ENCODE results near the gene ARMH3.

ARMH3 gene

GRCh38 chr10:102055647-102056419, at the start of gene ARMH3:
Gene ARMH3 (minus strand): TSS chr10:102056173. CDS start chr10:102040114, 16,059 bp downstream.
- H3K27ac ChIP-seq = peak within 1 kb of the TSS; percentile 80 to 96 (median 89)
- no peaks in the 10 kb centered on the region for H3K27me3 ChIP-seq

GRCh38 chr10:102102421-102102820, 46.4 kb upstream of the ARMH3 start:
- H3K27ac ChIP-seq = no peak overlapping the region
- no peak overlapping the region for H3K4me3 ChIP-seq
- H3K9me3 ChIP-seq (replicated peaks in 1 of 11) = no peaks in the 10 kb centered on the region

More at GRCh38 chr10:102055647-102056419, at the start of gene ARMH3:
- H3K4me1 ChIP-seq = peaks cover 22 to 47% (median 36%) of the 10 kb centered on the region in 10 experiments
- peak within 1 kb of the TSS; percentile 70 to 97 (median 88) for H3K4me3 ChIP-seq
- H3K36me3 ChIP-seq = peaks cover 0 to 21% (median 0%) of the 10 kb centered on the region in 11 experiments; a peak in 7 of 22 replicates
- no peaks in the 10 kb centered on the region for H3K9me3 ChIP-seq (replicated peaks in 1 of 11)
- no peak for TF ChIP-seq Cebpa-rat (IDR thresholded peaks at IDR 0.05)
- peak within 1 kb of the TSS; percentile 78 to 91 (median 87) for H3K4me2 ChIP-seq
- peak within 1 kb of the TSS; percentile 81 to 96 (median 91) for H3K9ac ChIP-seq
- H4K20me1 ChIP-seq = peaks cover 28 to 43% (median 35%) of the 10 kb centered on the region in 11 experiments

GRCh38 chr10:102101152-102101551, 45.2 kb upstream of the ARMH3 start:
- Histone ChIP-seq H3K4me3 (no peak overlapping the region), H3K4me2 (no peak overlapping the region), H3K9ac (no peak overlapping the region), H3K27me3 (no peaks in the 10 kb centered on the region), H3K36me3 (peaks cover 0 to 46% (median 22%) of the 10 kb centered on the region in 11 experiments; a peak in 17 of 22 replicates), H3K9me3 (replicated peaks in 1 of 11) (no peaks in the 10 kb centered on the region), H4K20me1 (peaks cover 0 to 22% (median 4%) of the 10 kb centered on the region in 11 experiments; a peak in 9 of 22 replicates), H3K4me1 (peaks cover 18 to 24% (median 20%) of the 10 kb centered on the region in 10 experiments; a peak in 19 of 20 replicates), H3K27ac (no peak overlapping the region)
- TF ChIP-seq Cebpa-rat (IDR thresholded peaks at IDR 0.05) = no peak

More at GRCh38 chr10:102102421-102102820, 46.4 kb upstream of the ARMH3 start:
- peaks cover 8 to 35% (median 16%) of the 10 kb centered on the region in 11 experiments; a peak in 18 of 22 replicates for H4K20me1 ChIP-seq
- peaks cover 11 to 58% (median 34%) of the 10 kb centered on the region in 11 experiments for H3K36me3 ChIP-seq
- no peak for TF ChIP-seq Cebpa-rat (IDR thresholded peaks at IDR 0.05)
- no peak overlapping the region for H3K9ac ChIP-seq
- no peaks in the 10 kb centered on the region for H3K27me3 ChIP-seq
- peaks cover 28 to 36% (median 32%) of the 10 kb centered on the region in 10 experiments for H3K4me1 ChIP-seq
- no peak overlapping the region for H3K4me2 ChIP-seq

- H3K4me3 ChIP-seq = no peak overlapping the region
- no peak overlapping the region for H3K4me2 ChIP-seq
- H3K4me1 ChIP-seq = no peaks in the 10 kb centered on the region
- no peaks in the 10 kb centered on the region for H3K27me3 ChIP-seq
- no peak for TF ChIP-seq Cebpa-rat (IDR thresholded peaks at IDR 0.05)
- no peaks in the 10 kb centered on the region for H3K9me3 ChIP-seq (replicated peaks in 1 of 11)
- H4K20me1 ChIP-seq = no peaks in the 10 kb centered on the region
- H3K9ac ChIP-seq = no peak overlapping the region
- H3K36me3 ChIP-seq = peaks cover 0 to 10% (median 0%) of the 10 kb centered on the region in 11 experiments; a peak in 7 of 22 replicates
- H3K27ac ChIP-seq = no peak overlapping the region
Observed at GRCh38 chr10:102096449-102096848, 40.5 kb upstream of the ARMH3 start.

GRCh38 chr10:102090772-102091171, 34.8 kb upstream of the ARMH3 start:
- no peaks in the 10 kb centered on the region for H3K36me3 ChIP-seq
- H3K9me3 ChIP-seq (replicated peaks in 1 of 11) = no peaks in the 10 kb centered on the region
- H3K4me1 ChIP-seq = peaks cover 0 to under 1% (median 0%) of the 10 kb centered on the region in 10 experiments; a peak in 2 of 20 replicates
- TF ChIP-seq Cebpa-rat (IDR thresholded peaks at IDR 0.05) = no peak
- H3K4me3 ChIP-seq = no peak overlapping the region
- H3K27ac ChIP-seq = no peak overlapping the region
- H3K9ac ChIP-seq = no peak overlapping the region
- H4K20me1 ChIP-seq = no peaks in the 10 kb centered on the region
- no peaks in the 10 kb centered on the region for H3K27me3 ChIP-seq
- H3K4me2 ChIP-seq = no peak overlapping the region

GRCh38 chr10:102086196-102086595, 30.2 kb upstream of the ARMH3 start:
- Histone ChIP-seq H3K4me3 (no peak overlapping the region), H3K36me3 (no peaks in the 10 kb centered on the region), H4K20me1 (no peaks in the 10 kb centered on the region), H3K4me1 (peaks cover 0 to 9% (median 2%) of the 10 kb centered on the region in 10 experiments; a peak in 5 of 20 replicates), H3K9ac (no peak overlapping the region), H3K27me3 (no peaks in the 10 kb centered on the region), H3K9me3 (replicated peaks in 1 of 11) (no peaks in the 10 kb centered on the region), H3K4me2 (no peak overlapping the region), H3K27ac (no peak overlapping the region)
- TF ChIP-seq Cebpa-rat (IDR thresholded peaks at IDR 0.05) = no peak

GRCh38 chr10:102085336-102085735, 29.4 kb upstream of the ARMH3 start:
- H3K9me3 ChIP-seq (replicated peaks in 1 of 11) = no peaks in the 10 kb centered on the region
- no peaks in the 10 kb centered on the region for H3K27me3 ChIP-seq
- peaks cover 0 to 9% (median 2%) of the 10 kb centered on the region in 10 experiments; a peak in 5 of 20 replicates for H3K4me1 ChIP-seq
- H3K4me2 ChIP-seq = peak overlapping the region in 2 of 11 experiments; percentile 3 to 23; a peak in 1 of 22 replicates
- TF ChIP-seq Cebpa-rat (IDR thresholded peaks at IDR 0.05) = no peak
- H3K27ac ChIP-seq = no peak overlapping the region
- no peak overlapping the region for H3K4me3 ChIP-seq
- no peaks in the 10 kb centered on the region for H3K36me3 ChIP-seq
- no peak overlapping the region for H3K9ac ChIP-seq
- no peaks in the 10 kb centered on the region for H4K20me1 ChIP-seq

GRCh38 chr10:102083541-102083940, 27.6 kb upstream of the ARMH3 start:
- Histone ChIP-seq H3K9ac (no peak overlapping the region), H3K27ac (no peak overlapping the region), H4K20me1 (no peaks in the 10 kb centered on the region), H3K36me3 (no peaks in the 10 kb centered on the region), H3K4me2 (no peak overlapping the region), H3K9me3 (replicated peaks in 1 of 11) (no peaks in the 10 kb centered on the region), H3K4me1 (peaks cover 0 to 9% (median 2%) of the 10 kb centered on the region in 10 experiments; a peak in 5 of 20 replicates), H3K27me3 (no peaks in the 10 kb centered on the region), H3K4me3 (no peak overlapping the region)
- no peak for TF ChIP-seq Cebpa-rat (IDR thresholded peaks at IDR 0.05)

Measured in BLaER1 treated with 17β-estradiol and CSF1 and Interleukin-3, amounts not matched to agents 10 nM and 100 nM (cell line).